Calu3 (cell line): Measurements from ENCODE around the gene PLD5. TPM values are rescaled to one million over a fixed set of nuclear protein-coding genes. Genes with fewer than 3 reads are reported as not detected.
"Not testable (repeated sequence)": the region's sequence is repeated elsewhere in the genome, so short reads cannot be mapped to it uniquely, and the experiment has no call there.

Experiments
- BruUV-seq: library from RNA; stranded (reverse); fragments of 400-500 nt; replicated peaks from 2 replicates; lab custom pipeline; 2021; lab: Mats Ljungman, UMichigan
- CTCF ChIA-PET: fragments of 300-600 bp; sonication (Branson Sonifier 250); formaldehyde crosslinking; loops from one replicate; lab custom pipeline; 2022; ENCODE audit warnings: antibody characterized with exemption; lab: Charles Lee
- DNase-seq: peaks from one replicate; pipeline ENCODE4 v3.0.0; 2022
- H3K27ac Mint-ChIP-seq: one replicate; pipeline ENCODE4 v1.8.0; 2022; ENCODE audit warnings: mixed read lengths; ENCODE audit not compliant: unreplicated experiment
- H3K27me3 Mint-ChIP-seq: one replicate; pipeline ENCODE4 v1.8.0; 2022; ENCODE audit warnings: mixed read lengths; ENCODE audit not compliant: unreplicated experiment
- H3K36me3 Mint-ChIP-seq: one replicate; pipeline ENCODE4 v1.8.0; 2022; ENCODE audit warnings: mild to moderate bottlenecking, moderate library complexity, mixed read lengths; ENCODE audit not compliant: insufficient read depth, unreplicated experiment
- H3K4me1 Mint-ChIP-seq: one replicate; pipeline ENCODE4 v1.8.0; 2022; ENCODE audit warnings: mild to moderate bottlenecking, low read depth, mixed read lengths; ENCODE audit not compliant: unreplicated experiment
- H3K4me3 Mint-ChIP-seq: one replicate; pipeline ENCODE4 v1.8.0; 2022; ENCODE audit warnings: mild to moderate bottlenecking, low read depth, moderate library complexity, mixed read lengths; ENCODE audit not compliant: unreplicated experiment
- H3K9me3 Mint-ChIP-seq: one replicate; pipeline ENCODE4 v1.8.0; 2022; ENCODE audit warnings: low read depth, mixed read lengths; ENCODE audit not compliant: unreplicated experiment
- intact Hi-C: fragments of 100-400 bp; cut with micrococcal nuclease; formaldehyde crosslinking; loops from one replicate; pipeline ENCODE4 v1.10.0; 2022; ENCODE audit not compliant: unreplicated experiment
- total RNA-seq: library from RNA; stranded (reverse); gene quantifications from 2 replicates; pipeline ENCODE4 v1.2.3, GENCODE V29; 2022
- TF ChIP-seq, protein P1 (sequence below): fragments of 200-600 bp; IDR thresholded peaks from one replicate; pipeline ENCODE4 v1.8.0; 2022; ENCODE audit warnings: antibody characterized with exemption; ENCODE audit not compliant: unreplicated experiment

The PLD5 gene
- total RNA-seq, 1 experiment from 2014 or later = 2.4 TPM

GRCh38 chr1:242225767-242226573 lies 298.5 kb downstream of the PLD5 start:
- H3K27me3 Mint-ChIP-seq = no peaks in the 10 kb centered on the region
- H3K27ac Mint-ChIP-seq = no peak overlapping the region
- H3K9me3 Mint-ChIP-seq = no peaks in the 10 kb centered on the region
- no peaks in the 10 kb centered on the region for H3K36me3 Mint-ChIP-seq
- BruUV-seq = no TSS peak
- intact Hi-C loops = no loop called here
- TF ChIP-seq, protein P1, sequence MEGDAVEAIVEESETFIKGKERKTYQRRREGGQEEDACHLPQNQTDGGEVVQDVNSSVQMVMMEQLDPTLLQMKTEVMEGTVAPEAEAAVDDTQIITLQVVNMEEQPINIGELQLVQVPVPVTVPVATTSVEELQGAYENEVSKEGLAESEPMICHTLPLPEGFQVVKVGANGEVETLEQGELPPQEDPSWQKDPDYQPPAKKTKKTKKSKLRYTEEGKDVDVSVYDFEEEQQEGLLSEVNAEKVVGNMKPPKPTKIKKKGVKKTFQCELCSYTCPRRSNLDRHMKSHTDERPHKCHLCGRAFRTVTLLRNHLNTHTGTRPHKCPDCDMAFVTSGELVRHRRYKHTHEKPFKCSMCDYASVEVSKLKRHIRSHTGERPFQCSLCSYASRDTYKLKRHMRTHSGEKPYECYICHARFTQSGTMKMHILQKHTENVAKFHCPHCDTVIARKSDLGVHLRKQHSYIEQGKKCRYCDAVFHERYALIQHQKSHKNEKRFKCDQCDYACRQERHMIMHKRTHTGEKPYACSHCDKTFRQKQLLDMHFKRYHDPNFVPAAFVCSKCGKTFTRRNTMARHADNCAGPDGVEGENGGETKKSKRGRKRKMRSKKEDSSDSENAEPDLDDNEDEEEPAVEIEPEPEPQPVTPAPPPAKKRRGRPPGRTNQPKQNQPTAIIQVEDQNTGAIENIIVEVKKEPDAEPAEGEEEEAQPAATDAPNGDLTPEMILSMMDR = no peak
- H3K4me1 Mint-ChIP-seq = peaks cover 18% of the 10 kb centered on the region
- CTCF ChIA-PET = no interaction called here
- no peak for DNase-seq
- H3K4me3 Mint-ChIP-seq = no peak overlapping the region

- DNase-seq, intact Hi-C loops, H3K4me3 Mint-ChIP-seq: not testable (repeated sequence)
These were observed 299.4 kb downstream of the PLD5 start for GRCh38 chr1:242224878-242225766.

DNA sequence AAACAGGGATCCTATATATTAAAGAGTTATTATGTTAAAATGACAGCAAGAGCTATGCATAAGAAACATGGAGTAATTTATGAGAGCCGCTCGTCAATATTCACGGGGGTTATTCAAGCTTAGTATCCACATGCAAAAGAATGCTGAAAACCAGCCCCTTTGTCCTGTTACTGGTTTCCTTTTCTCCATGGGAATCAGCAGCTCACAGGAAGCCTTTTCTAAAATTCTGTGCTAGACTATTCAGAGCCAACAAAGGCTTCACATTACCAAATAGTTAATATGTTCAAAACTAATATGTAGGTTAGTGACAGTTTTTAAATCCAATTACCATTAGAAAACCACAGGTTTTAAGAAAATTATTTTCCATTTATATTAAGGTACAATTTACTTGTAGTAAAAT lies 300.0 kb downstream of the PLD5 start:
- BruUV-seq = no TSS peak
- no peak for DNase-seq
- H3K4me3 Mint-ChIP-seq = no peak overlapping the region
- intact Hi-C loops = no loop called here
- no peaks in the 10 kb centered on the region for H3K27me3 Mint-ChIP-seq
- TF ChIP-seq, protein P1 = no peak
- CTCF ChIA-PET = no interaction called here
- H3K4me1 Mint-ChIP-seq = peaks cover 20% of the 10 kb centered on the region
- no peak overlapping the region for H3K27ac Mint-ChIP-seq
- no peaks in the 10 kb centered on the region for H3K9me3 Mint-ChIP-seq
- H3K36me3 Mint-ChIP-seq = no peaks in the 10 kb centered on the region

More at GRCh38 chr1:242224878-242225766, 299.4 kb downstream of the PLD5 start:
- H3K27me3 Mint-ChIP-seq, CTCF ChIA-PET, H3K36me3 Mint-ChIP-seq, BruUV-seq, H3K9me3 Mint-ChIP-seq, H3K27ac Mint-ChIP-seq: not testable (repeated sequence)
- peaks cover 20% of the 10 kb centered on the region for H3K4me1 Mint-ChIP-seq

DNA sequence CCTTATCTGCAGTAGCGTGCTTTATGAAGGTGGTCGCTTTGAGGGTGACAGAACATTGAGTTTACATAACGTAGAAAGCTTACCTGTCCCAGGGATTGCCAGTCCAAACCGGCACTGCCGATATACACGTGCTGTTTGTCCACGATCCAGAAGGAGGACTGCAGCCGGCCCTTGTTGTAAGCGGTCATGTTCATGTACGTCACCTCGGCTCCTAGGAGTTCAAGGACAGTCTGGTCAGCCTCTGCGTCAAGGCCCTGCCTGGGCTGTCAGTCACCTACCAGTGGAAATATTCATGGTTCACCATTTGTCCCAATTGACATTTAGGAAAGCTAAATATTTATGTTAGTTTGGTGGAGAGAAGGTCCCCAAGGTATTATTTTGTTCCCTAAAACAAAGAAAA lies 304.6 kb downstream of the PLD5 start:
- CTCF ChIA-PET = no interaction called here
- DNase-seq = no peak
- peaks cover 8% of the 10 kb centered on the region for H3K4me1 Mint-ChIP-seq
- intact Hi-C loops = no loop called here
- H3K27ac Mint-ChIP-seq = no peak overlapping the region
- H3K4me3 Mint-ChIP-seq = no peak overlapping the region
- no TSS peak for BruUV-seq
- no peaks in the 10 kb centered on the region for H3K27me3 Mint-ChIP-seq
- H3K9me3 Mint-ChIP-seq = peaks cover 6% of the 10 kb centered on the region
- H3K36me3 Mint-ChIP-seq = no peaks in the 10 kb centered on the region
- TF ChIP-seq, protein P1 = no peak
